Measurements from ENCODE around the gene FSCB. TPM values are rescaled to one million over a fixed set of nuclear protein-coding genes. Genes with fewer than 3 reads are reported as not detected.

Gene FSCB, protein sequence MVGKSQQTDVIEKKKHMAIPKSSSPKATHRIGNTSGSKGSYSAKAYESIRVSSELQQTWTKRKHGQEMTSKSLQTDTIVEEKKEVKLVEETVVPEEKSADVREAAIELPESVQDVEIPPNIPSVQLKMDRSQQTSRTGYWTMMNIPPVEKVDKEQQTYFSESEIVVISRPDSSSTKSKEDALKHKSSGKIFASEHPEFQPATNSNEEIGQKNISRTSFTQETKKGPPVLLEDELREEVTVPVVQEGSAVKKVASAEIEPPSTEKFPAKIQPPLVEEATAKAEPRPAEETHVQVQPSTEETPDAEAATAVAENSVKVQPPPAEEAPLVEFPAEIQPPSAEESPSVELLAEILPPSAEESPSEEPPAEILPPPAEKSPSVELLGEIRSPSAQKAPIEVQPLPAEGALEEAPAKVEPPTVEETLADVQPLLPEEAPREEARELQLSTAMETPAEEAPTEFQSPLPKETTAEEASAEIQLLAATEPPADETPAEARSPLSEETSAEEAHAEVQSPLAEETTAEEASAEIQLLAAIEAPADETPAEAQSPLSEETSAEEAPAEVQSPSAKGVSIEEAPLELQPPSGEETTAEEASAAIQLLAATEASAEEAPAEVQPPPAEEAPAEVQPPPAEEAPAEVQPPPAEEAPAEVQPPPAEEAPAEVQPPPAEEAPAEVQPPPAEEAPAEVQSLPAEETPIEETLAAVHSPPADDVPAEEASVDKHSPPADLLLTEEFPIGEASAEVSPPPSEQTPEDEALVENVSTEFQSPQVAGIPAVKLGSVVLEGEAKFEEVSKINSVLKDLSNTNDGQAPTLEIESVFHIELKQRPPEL
- total RNA-seq, result 1 to 10 TPM in 1 of 3 donors, under 1 TPM in 1, not detected in 1; 0.59 to 1.6 TPM

DNA sequence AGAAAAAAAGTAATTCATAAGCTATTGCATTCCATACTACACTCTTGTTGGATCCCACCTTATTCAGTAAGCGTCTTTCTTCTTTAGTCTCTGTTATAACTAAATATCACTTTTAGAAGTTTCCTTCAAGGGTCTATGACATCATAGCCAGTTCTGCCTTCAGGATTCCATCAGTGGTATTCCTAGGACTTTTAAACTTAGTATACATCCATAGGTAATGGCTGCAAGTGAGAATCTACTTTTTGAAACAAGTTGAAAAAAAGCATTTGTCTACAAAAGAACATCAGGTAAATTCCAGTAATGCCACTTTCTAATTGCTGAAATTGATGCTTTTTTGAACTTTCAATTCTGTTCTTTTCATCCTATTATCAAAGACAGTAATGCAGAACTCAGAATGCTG is at the start of gene FSCB:
Gene FSCB, minus strand, starts transcription at position 101 of the 400 bp plus-strand sequence. CDS start 296 bp downstream, outside the sequence.
- Histone ChIP-seq H3K9me3 (no peaks in the 10 kb centered on the region), H3K36me3 (no peaks in the 10 kb centered on the region), H3K27me3 (no peaks in the 10 kb centered on the region), H3K4me3 (no peak within 1 kb of the TSS), H3K4me1 (no peaks in the 10 kb centered on the region), H3K27ac (no peak within 1 kb of the TSS)
- no peak for TF ChIP-seq POLR2AphosphoS5 (IDR thresholded peaks at IDR 0.05)
- TF ChIP-seq, protein P1, sequence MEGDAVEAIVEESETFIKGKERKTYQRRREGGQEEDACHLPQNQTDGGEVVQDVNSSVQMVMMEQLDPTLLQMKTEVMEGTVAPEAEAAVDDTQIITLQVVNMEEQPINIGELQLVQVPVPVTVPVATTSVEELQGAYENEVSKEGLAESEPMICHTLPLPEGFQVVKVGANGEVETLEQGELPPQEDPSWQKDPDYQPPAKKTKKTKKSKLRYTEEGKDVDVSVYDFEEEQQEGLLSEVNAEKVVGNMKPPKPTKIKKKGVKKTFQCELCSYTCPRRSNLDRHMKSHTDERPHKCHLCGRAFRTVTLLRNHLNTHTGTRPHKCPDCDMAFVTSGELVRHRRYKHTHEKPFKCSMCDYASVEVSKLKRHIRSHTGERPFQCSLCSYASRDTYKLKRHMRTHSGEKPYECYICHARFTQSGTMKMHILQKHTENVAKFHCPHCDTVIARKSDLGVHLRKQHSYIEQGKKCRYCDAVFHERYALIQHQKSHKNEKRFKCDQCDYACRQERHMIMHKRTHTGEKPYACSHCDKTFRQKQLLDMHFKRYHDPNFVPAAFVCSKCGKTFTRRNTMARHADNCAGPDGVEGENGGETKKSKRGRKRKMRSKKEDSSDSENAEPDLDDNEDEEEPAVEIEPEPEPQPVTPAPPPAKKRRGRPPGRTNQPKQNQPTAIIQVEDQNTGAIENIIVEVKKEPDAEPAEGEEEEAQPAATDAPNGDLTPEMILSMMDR (IDR thresholded peaks at IDR 0.05), result no peak
- no peak for TF ChIP-seq POLR2A (IDR thresholded peaks at IDR 0.05)
- no peak for DNase-seq (ENCODE audit: low spot score in 2 of 2)
- intact Hi-C loops (cut with DNase I; ENCODE audit: low total_unique reads), result no loop called here

DNA sequence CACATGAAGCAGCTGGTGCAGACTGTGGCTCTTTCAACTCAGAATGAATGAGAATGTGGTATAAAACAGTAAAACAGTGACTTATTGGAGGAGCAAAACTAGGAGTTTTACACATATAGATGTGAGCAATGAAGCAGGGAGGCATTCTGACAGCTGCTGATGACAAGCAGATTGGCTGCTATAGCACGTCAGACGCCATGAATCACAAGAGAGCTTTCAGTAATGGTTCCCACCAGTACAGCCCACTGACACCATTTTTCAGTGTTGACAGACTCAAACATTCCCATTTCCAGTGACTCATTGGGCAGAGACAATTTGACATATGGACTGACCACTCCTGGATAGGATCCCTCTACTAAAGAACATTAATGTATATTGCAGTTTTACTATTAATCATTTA is 24.6 kb upstream of the FSCB start:
- H3K27me3 ChIP-seq, result no peaks in the 10 kb centered on the region
- no peak overlapping the region for H3K4me3 ChIP-seq
- no peak overlapping the region for H3K27ac ChIP-seq
- H3K4me1 ChIP-seq, result no peaks in the 10 kb centered on the region
- no peaks in the 10 kb centered on the region for H3K36me3 ChIP-seq
- intact Hi-C loops (cut with DNase I; ENCODE audit: low total_unique reads), result loop anchor here (5.0 kb wide), 1 partner anchor 409 kb away; no protein-coding TSS in a partner anchor
- DNase-seq (ENCODE audit: low spot score in 2 of 2), result no peak
- H3K9me3 ChIP-seq, result no peaks in the 10 kb centered on the region
- TF ChIP-seq, protein P1 (IDR thresholded peaks at IDR 0.05), result no peak
- TF ChIP-seq POLR2AphosphoS5 (IDR thresholded peaks at IDR 0.05), result no peak
- TF ChIP-seq POLR2A (IDR thresholded peaks at IDR 0.05), result no peak

DNA sequence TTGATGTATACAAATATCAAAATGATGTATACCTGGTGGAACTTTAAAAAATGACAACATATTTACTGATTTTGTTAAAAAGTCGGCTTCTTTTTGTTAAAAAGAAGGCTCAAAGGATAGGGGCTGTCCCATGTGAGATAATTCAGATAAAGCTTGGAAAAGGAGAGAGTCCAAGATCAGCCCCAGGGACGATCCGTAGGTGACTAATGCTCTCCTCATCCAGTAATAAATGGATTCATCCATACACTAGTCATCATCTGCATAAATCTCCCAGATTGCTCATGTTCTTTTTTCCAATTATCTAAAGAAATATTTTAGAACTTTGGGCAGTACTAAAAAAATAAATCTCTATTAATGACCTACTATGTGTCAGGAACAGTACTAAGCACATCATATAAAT is 23.4 kb upstream of the FSCB start:
- Histone ChIP-seq H3K36me3 (no peaks in the 10 kb centered on the region), H3K9me3 (no peaks in the 10 kb centered on the region), H3K4me3 (no peak overlapping the region), H3K4me1 (no peaks in the 10 kb centered on the region), H3K27ac (no peak overlapping the region), H3K27me3 (no peaks in the 10 kb centered on the region)
- TF ChIP-seq, protein P1 (IDR thresholded peaks at IDR 0.05), result no peak
- TF ChIP-seq POLR2A (IDR thresholded peaks at IDR 0.05) (no peak), POLR2AphosphoS5 (IDR thresholded peaks at IDR 0.05) (no peak)
- DNase-seq (ENCODE audit: low spot score in 2 of 2), result no peak
- intact Hi-C loops (cut with DNase I; ENCODE audit: low total_unique reads), result loop anchor here (5.0 kb wide), 1 partner anchor 408 kb away; no protein-coding TSS in a partner anchor

DNA sequence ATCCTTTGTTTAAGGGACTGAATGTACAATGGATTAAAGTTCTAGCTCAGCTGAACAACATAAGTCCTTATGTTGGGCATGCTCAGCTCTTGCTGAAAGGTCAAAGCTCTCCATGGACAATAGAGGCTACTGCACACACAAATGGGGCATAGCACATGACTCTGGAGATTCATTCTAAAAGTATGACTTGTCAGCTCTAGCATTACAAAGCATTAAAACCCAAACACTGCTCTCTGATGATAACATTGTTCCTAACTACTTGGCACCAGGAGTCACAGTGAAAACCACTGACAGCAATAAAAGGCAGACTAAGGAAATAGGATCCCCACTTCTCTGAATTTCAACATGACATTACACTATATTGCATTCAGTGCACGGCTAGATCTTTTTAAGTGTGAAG is 21.9 kb upstream of the FSCB start:
- H3K4me3 ChIP-seq, result no peak overlapping the region
- no peak for DNase-seq (ENCODE audit: low spot score in 2 of 2)
- H3K36me3 ChIP-seq, result no peaks in the 10 kb centered on the region
- TF ChIP-seq, protein P1 (IDR thresholded peaks at IDR 0.05), result no peak
- TF ChIP-seq POLR2A (IDR thresholded peaks at IDR 0.05) (no peak), POLR2AphosphoS5 (IDR thresholded peaks at IDR 0.05) (no peak)
- H3K27me3 ChIP-seq, result no peaks in the 10 kb centered on the region
- intact Hi-C loops (cut with DNase I; ENCODE audit: low total_unique reads), result no loop called here
- H3K27ac ChIP-seq, result no peak overlapping the region
- H3K9me3 ChIP-seq, result no peaks in the 10 kb centered on the region
- no peaks in the 10 kb centered on the region for H3K4me1 ChIP-seq

DNA sequence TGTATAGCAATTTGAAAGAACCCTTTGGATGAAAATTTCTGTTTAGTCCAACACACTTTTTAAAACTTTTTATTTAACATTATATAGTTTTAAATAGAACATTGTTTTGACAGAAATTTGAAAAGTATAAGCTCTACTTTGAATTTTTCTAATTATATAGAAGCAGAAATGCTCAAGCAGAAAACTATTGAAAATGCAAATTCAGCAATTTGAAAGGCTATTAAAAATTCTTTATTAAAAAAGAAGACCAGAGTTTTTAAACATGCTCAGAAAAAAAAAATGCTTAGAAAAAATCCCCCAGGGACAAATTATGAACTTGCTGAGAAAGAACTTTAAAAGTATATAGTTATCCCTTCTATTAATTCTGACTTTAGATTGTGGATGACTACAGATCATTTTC is 21.1 kb upstream of the FSCB start:
- no peak for TF ChIP-seq POLR2AphosphoS5 (IDR thresholded peaks at IDR 0.05)
- TF ChIP-seq, protein P1 (IDR thresholded peaks at IDR 0.05), result no peak
- TF ChIP-seq POLR2A (IDR thresholded peaks at IDR 0.05), result no peak
- Histone ChIP-seq H3K4me1 (no peaks in the 10 kb centered on the region), H3K4me3 (no peak overlapping the region), H3K9me3 (no peaks in the 10 kb centered on the region), H3K27ac (no peak overlapping the region), H3K27me3 (no peaks in the 10 kb centered on the region), H3K36me3 (no peaks in the 10 kb centered on the region)
- intact Hi-C loops (cut with DNase I; ENCODE audit: low total_unique reads), result no loop called here
- DNase-seq (ENCODE audit: low spot score in 2 of 2), result no peak
